ENCODE results near the gene COG4.

DNA sequence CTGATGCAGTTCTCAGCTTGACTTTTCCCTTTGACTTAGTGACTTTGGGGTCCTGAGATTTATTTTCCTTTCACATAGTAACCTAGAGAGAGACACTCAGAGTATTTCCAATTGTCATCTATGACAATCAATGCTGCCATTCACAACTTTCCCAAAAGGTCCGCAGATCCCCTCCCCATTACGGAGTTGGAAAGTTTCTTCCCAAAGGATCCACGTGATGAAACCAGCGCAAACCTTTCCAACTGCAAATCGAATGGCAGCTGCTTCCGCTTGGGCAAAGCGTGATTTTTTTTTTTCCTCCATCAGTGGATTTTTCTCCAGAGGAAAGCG is 69.5 kb downstream of the COG4 start:
- TF ChIP-seq TAF1 (IDR thresholded peaks at IDR 0.05; ENCODE audit: borderline replicate concordance, low read depth, low read length) (no peak), POLR2A (IDR thresholded peaks at IDR 0.05; ENCODE audit: low read depth, low read length) (no peak), POLR2AphosphoS5 (IDR thresholded peaks at IDR 0.05; ENCODE audit: low read depth, low read length) (no peak)
